SH-SY5Y (cell line): ENCODE data around the gene PTEN.

Experiments
- GATA2 ChIP-seq: IDR thresholded peaks from 2 replicates; pipeline ENCODE4 v1.6.1; 2011; ENCODE audit warnings: mild to moderate bottlenecking, low read depth, low read length
- GATA3 ChIP-seq: IDR thresholded peaks from 2 replicates; pipeline ENCODE4 v1.6.1; 2011; ENCODE audit warnings: low read depth, mild to moderate bottlenecking, low read length, moderate library complexity

GRCh38 chr10:87991946-87992345 is 128.5 kb downstream of the PTEN start:
- TF ChIP-seq GATA3: no peak
- TF ChIP-seq GATA2: no peak
